ENCODE data around the gene SEPTIN10. TPM values are rescaled to one million over a fixed set of nuclear protein-coding genes. Genes with fewer than 3 reads are reported as not detected.

Gene SEPTIN10
- total and polyA plus RNA-seq, 7 donors = 36.1 to 178 (median 122) TPM

DNA sequence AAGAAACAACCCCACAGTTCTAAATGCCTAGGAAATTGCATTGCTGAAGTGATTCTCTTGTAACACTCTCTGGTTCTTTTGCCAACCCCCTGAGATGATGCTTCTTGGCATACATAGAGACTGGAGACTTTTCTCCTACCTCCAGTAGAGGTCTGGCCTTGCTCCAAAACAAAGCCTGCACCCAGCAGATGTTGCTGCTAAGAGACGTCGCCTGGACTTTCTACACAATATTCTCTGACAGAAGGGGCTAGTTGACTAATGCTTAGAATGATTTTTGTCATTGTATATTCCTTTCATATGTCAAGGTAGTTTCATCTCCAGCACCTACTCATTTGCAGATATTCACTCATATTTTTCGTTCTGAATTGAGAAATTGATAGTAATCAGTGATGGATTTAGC, 25.0 kb upstream of the SEPTIN10 start:
- no peak for DNase-seq
- H3K36me3 ChIP-seq = no peaks in the 10 kb centered on the region
- intact Hi-C loops (cut with DNase I) = no loop called here
- peaks cover 0 to 9% (median 1%) of the 10 kb centered on the region in 4 donors for H3K4me1 ChIP-seq
- no peak overlapping the region for H3K27ac ChIP-seq
- 19 to 52% methylated on average over 3 of the region's 3 CpGs for WGBS, 2 donors
- H3K9me3 ChIP-seq = no peaks in the 10 kb centered on the region
- TF ChIP-seq, protein P1, sequence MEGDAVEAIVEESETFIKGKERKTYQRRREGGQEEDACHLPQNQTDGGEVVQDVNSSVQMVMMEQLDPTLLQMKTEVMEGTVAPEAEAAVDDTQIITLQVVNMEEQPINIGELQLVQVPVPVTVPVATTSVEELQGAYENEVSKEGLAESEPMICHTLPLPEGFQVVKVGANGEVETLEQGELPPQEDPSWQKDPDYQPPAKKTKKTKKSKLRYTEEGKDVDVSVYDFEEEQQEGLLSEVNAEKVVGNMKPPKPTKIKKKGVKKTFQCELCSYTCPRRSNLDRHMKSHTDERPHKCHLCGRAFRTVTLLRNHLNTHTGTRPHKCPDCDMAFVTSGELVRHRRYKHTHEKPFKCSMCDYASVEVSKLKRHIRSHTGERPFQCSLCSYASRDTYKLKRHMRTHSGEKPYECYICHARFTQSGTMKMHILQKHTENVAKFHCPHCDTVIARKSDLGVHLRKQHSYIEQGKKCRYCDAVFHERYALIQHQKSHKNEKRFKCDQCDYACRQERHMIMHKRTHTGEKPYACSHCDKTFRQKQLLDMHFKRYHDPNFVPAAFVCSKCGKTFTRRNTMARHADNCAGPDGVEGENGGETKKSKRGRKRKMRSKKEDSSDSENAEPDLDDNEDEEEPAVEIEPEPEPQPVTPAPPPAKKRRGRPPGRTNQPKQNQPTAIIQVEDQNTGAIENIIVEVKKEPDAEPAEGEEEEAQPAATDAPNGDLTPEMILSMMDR (IDR thresholded peaks at IDR 0.05) = no peak
- TF ChIP-seq POLR2A (IDR thresholded peaks at IDR 0.05) (no peak), EP300 (IDR thresholded peaks at IDR 0.05) (no peak), POLR2AphosphoS5 (IDR thresholded peaks at IDR 0.05) (no peak)
- no peak overlapping the region for H3K4me3 ChIP-seq
- no peaks in the 10 kb centered on the region for H3K27me3 ChIP-seq

DNA sequence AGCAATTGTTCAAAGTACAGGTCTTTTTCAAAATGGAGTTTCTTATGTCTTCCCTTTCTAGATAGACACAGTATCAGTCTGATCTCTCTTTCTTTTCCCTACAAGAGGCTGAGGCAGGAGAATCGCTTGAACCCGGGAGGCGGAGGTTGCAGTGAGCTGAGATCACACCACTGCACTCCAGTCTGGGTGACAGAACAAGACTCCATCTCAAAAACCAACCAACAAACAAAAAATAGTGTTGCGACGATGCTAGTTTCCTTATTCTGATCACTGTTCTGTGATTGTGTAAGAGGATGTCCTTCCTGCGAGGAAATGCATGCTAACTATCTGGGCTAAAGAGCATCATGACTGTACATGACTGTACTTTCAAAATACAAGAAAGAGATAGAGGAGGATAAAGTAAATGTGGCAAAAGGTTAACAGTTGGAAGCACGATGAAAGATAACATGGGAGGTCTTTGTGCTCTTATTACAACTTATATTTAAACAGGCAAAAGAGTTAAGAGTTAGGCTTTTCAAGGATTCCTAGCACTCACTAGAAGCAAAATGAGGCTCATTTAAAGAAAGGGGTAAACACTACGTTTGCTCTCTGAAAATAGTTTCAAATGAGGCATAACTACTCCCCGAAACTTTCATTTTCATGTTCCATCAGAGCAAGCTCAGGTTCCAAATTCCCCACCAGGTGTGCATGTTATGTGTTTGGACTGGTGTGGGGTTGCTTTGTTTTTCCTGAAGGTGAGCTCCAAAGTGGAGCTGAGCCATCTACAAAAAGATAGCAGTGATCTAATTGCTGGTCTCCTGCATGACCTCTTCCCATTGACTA, 24.2 kb upstream of the SEPTIN10 start:
- 74 to 81% methylated on average over 9 of the region's 9 CpGs for WGBS, 2 donors

DNA sequence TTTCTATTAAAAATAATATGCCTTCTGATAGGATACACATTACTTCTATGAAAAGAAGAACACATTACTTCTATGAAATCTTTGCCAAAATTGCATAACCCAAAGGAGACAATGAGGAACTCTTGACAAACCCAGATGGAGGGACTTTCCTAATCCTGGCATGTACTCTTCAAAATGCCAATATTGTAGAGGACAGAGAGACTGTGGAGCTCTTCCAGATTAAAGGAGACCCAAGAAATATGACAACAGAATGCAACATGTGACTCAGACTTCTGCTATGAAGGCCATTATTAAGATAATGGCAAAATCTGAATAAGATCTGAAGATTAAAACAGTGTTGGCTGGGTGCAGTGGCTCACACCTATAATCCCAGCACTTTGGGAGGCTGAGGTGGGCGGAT, 22.6 kb upstream of the SEPTIN10 start:
- intact Hi-C loops (cut with DNase I) = no loop called here
- Histone ChIP-seq H3K27me3 (no peaks in the 10 kb centered on the region), H3K27ac (no peak overlapping the region), H3K4me3 (no peak overlapping the region), H3K36me3 (no peaks in the 10 kb centered on the region), H3K4me1 (peaks cover 0 to 5% (median 0%) of the 10 kb centered on the region in 4 donors), H3K9me3 (no peaks in the 10 kb centered on the region)
- no peak for TF ChIP-seq POLR2A (IDR thresholded peaks at IDR 0.05)
- TF ChIP-seq, protein P1 (IDR thresholded peaks at IDR 0.05) = no peak
- TF ChIP-seq EP300 (IDR thresholded peaks at IDR 0.05) = no peak
- no peak for TF ChIP-seq POLR2AphosphoS5 (IDR thresholded peaks at IDR 0.05)
- no peak for DNase-seq
- WGBS, 2 donors = 85 to 93% methylated on average over 1 of the region's 1 CpG

More for the DNA sequence above, 24.2 kb upstream of the SEPTIN10 start:
- H3K36me3 ChIP-seq = no peaks in the 10 kb centered on the region
- intact Hi-C loops (cut with DNase I) = no loop called here
- H3K4me1 ChIP-seq = peaks cover 0 to 5% (median 0%) of the 10 kb centered on the region in 4 donors
- TF ChIP-seq EP300 (IDR thresholded peaks at IDR 0.05) = no peak
- TF ChIP-seq POLR2AphosphoS5 (IDR thresholded peaks at IDR 0.05) = no peak
- TF ChIP-seq POLR2A (IDR thresholded peaks at IDR 0.05) = no peak
- TF ChIP-seq, protein P1 (IDR thresholded peaks at IDR 0.05) = no peak
- no peak for DNase-seq
- H3K9me3 ChIP-seq = no peaks in the 10 kb centered on the region
- H3K27ac ChIP-seq = no peak overlapping the region
- H3K27me3 ChIP-seq = no peaks in the 10 kb centered on the region
- H3K4me3 ChIP-seq = no peak overlapping the region

DNA sequence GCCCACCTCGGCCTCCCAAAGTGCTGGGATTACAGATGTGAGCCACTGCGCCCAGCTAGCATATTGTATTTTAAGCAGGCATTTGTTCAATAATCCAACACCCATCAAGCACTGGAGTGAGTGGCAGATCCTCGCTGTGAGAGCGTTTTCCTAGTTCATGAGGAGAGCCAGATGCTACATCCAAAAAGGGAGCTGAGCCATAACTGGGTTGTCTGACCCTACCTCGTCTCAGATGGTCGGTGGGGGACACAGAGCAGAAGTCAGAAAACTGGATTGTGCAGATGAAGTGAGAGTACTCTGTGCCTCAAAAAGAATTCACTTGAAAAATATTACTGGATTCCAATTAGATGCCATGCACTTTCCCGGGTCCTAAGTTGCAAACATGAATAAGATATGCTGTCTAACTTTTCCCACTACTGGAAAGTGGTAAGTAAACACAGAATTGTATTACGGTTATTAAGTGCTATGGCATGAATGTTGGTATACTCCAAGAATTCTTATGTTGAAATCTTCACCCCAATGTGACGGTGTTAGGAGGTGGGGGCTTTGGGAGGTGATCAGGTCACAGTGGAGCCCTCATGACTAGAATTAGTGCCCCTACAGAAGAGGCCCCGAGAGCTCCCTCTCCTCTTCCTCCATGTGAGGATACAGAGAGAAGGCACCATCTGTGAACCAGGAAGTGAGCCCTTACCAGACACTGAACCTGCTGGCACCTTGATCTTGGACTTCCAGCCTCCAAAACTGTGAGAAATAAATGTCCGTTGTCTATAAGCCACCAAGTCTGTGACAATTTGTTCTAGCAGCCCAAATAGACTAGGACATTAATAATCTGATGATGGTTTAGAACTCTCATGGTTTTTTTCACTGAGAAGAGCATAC, 21.9 kb upstream of the SEPTIN10 start:
- no peak overlapping the region for H3K27ac ChIP-seq
- 92 to 93% methylated on average over 11 of the region's 11 CpGs for WGBS, 2 donors
- no peak overlapping the region for H3K4me3 ChIP-seq
- peaks cover 0 to 5% (median 0%) of the 10 kb centered on the region in 4 donors for H3K4me1 ChIP-seq
- H3K27me3 ChIP-seq = no peaks in the 10 kb centered on the region
- no peaks in the 10 kb centered on the region for H3K36me3 ChIP-seq
- intact Hi-C loops (cut with DNase I) = no loop called here
- DNase-seq = no peak
- TF ChIP-seq, protein P1 (IDR thresholded peaks at IDR 0.05) = no peak
- TF ChIP-seq POLR2AphosphoS5 (IDR thresholded peaks at IDR 0.05) = no peak
- no peak for TF ChIP-seq EP300 (IDR thresholded peaks at IDR 0.05)
- TF ChIP-seq POLR2A (IDR thresholded peaks at IDR 0.05) = no peak
- no peaks in the 10 kb centered on the region for H3K9me3 ChIP-seq

Data from sigmoid colon (tissue), 7 donors.